BJ (cell line): ENCODE results near the gene ATAD3B. TPM values are rescaled to one million over a fixed set of nuclear protein-coding genes. Genes with fewer than 3 reads are reported as not detected.
"Not testable (repeated sequence)": the region's sequence is repeated elsewhere in the genome, so short reads cannot be mapped to it uniquely, and the experiment has no call there.

Experiments
- CTCF ChIA-PET: fragments of 350-600 bp; formaldehyde crosslinking; extraction: SDS; loops from one replicate; lab custom pipeline; 2021; ENCODE audit warnings: antibody characterized with exemption, inconsistent platforms; lab: Yijun Ruan, JAX
- POLR2A ChIA-PET: fragments of 300-600 bp; sonication (Branson Sonifier 250); formaldehyde crosslinking; extraction: SDS; loops from one replicate; lab custom pipeline; 2021; ENCODE audit warnings: antibody characterized with exemption; lab: Charles Lee
- DNase-seq: peaks from one replicate; pipeline ENCODE4 v3.0.0-alpha.2; 2011; ENCODE audit warnings: low read depth
- H3K27me3 ChIP-seq: 2 replicates; pipeline ENCODE4 v1.6.0; 2011; ENCODE audit warnings: low read length; ENCODE audit not compliant: control insufficient read depth, insufficient read depth
- H3K36me3 ChIP-seq: 2 replicates; pipeline ENCODE4 v1.5.1; 2011; ENCODE audit warnings: low read length; ENCODE audit not compliant: control insufficient read depth, insufficient read depth
- H3K4me3 ChIP-seq: 2 replicates; pipeline ENCODE4 v1.5.1; 2011; ENCODE audit warnings: low read depth, mild to moderate bottlenecking, control low read depth, low read length
- CTCF ChIP-seq: IDR thresholded peaks from 2 replicates; pipeline ENCODE4 v1.5.1; 2011; ENCODE audit warnings: low read depth, mild to moderate bottlenecking, control low read depth, inconsistent platforms, low read length, moderate library complexity; ENCODE audit not compliant: insufficient read depth
- polyA plus RNA-seq: library from polyadenylated mRNA; depleted of rRNA; stranded (reverse); fragments of >200 nt; gene quantifications from 2 replicates; pipeline ENCODE4 v1.2.3, GENCODE V29; 2011

ATAD3B gene
- polyA plus RNA-seq, 1 experiment = 12.5 TPM

DNA sequence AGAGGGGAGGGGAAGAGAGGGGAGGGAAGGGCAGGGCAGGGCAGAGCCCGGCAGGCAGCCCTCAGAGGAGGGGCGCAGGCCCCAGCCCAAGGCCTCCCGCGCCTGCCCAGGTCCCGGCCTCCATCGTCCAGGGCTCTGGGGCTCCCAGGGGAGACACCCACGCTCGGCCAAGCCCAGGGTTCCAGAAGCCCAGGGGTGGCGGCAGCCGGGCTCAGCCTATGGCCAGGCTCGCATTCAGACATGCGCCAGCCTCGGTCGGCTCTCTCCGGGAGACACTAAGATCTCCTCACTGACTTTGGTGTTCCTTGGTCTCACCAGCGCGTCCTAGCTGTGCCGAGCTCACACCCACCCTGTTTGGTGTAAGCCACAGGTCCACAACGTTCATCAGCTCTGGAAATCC is 43.4 kb upstream of the ATAD3B start:
- ChIA-PET CTCF (interaction anchor here (0.7 kb wide), 1 partner anchor 1121 kb away, joined by 3 read pairs; no protein-coding TSS in a partner anchor), POLR2A (no interaction called here)
- Histone ChIP-seq H3K4me3 (no peak overlapping the region), H3K27me3 (no peaks in the 10 kb centered on the region), H3K36me3 (no peaks in the 10 kb centered on the region)
- TF ChIP-seq CTCF = no peak
- DNase-seq = no peak

DNA sequence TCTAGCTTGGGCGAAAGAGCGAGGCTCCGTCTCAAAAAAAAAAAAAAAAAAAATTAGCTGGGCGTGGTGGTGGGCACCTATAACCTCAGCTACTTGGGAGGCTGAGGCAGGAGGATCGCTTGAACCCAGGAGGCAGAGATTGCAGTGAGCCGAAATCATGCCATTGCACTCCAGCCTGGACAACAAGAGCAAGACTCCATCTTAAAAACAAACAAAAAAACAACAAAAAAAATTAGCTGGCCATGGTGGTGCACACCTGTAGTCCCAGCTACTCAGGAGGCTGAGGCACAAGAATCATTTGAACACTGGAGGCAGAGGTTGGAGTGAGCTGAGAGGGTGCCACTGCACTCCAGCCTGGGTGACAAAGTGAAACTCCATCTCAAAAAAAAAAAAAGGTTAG is 42.6 kb upstream of the ATAD3B start:
- POLR2A ChIA-PET, H3K36me3 ChIP-seq, H3K27me3 ChIP-seq, H3K4me3 ChIP-seq, DNase-seq: not testable (repeated sequence)
- CTCF ChIA-PET = interaction anchor here (1.0 to 4.6 kb wide), 2 partner anchors 9 to 13 kb away, joined by 3 to 24 read pairs; no protein-coding TSS in a partner anchor

- no peak for DNase-seq
- ChIA-PET CTCF (interaction anchor here (0.9 to 4.6 kb wide), 4 partner anchors 10 to 31 kb away, joined by 3 to 24 read pairs (median 4); partner anchors contain the start of genes ATAD3C and CCNL2), POLR2A (no interaction called here)
- no peak for TF ChIP-seq CTCF
- H3K4me3 ChIP-seq = no peak overlapping the region
- no peaks in the 10 kb centered on the region for H3K27me3 ChIP-seq
- no peaks in the 10 kb centered on the region for H3K36me3 ChIP-seq
Measured at GRCh38 chr1:1429671-1430073, 41.9 kb upstream of the ATAD3B start.

DNA sequence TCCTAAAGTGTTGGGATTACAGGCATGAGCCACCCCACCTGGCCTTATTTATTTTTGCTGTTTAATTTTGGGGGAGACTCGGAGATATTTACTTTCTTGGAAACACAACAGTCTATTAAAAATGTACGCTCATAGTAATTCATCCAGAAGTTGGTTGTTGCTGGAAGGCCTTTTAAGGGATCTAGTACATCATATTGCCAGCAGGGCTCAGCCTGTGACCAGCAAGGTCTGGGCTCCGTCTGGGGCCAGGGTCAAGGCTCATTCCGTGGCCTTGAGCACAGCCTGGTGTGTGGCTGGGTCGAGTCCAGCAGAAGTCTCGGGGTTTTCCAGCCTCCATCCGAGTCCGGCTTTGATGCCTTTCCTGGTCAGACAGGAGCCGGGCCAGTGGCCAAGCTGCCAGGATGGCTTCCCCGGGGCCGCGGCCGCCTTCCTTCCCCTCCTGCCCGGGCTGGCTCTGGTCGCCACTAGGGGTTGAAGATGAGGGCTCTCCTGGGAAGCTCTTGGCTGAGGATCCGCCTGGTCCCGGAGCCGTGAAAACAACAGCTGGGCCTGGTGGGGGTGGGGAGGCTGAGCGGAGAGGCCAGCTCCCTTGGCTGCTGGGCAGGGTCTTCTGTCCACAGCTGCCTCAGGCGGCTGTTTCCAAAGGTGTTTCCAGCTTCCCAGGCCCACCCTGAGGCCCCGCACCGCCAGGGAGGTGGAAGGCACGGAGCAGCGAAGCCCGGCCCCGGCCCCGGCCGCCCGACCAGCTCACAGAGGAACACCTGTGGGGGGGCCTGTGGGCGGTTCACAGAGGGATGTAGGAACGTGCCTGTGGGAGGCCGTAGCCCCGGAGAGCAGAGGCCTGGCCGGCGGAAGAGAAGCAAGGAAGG is 41.2 kb upstream of the ATAD3B start:
- DNase-seq = no peak
- Histone ChIP-seq H3K36me3 (no peaks in the 10 kb centered on the region), H3K27me3 (no peaks in the 10 kb centered on the region), H3K4me3 (no peak overlapping the region)
- POLR2A ChIA-PET = interaction anchor here (0.6 kb wide), 2 partner anchors 30 to 56 kb away, joined by 5 to 6 read pairs; no protein-coding TSS in a partner anchor
- TF ChIP-seq CTCF = peak; percentile 35
- CTCF ChIA-PET = interaction anchor here (0.6 to 4.6 kb wide), 4 partner anchors 12 to 33 kb away, joined by 3 to 24 read pairs (median 4); partner anchors contain the start of genes ATAD3C and CCNL2

GRCh38 chr1:1430992-1431844 is 40.3 kb upstream of the ATAD3B start:
- Histone ChIP-seq H3K36me3 (no peaks in the 10 kb centered on the region), H3K27me3 (0 out of 2 replicates have a peak, but pooled peaks cover under 1% of the 10 kb centered on the region), H3K4me3 (no peak overlapping the region)
- no peak for DNase-seq
- no peak for TF ChIP-seq CTCF
- ChIA-PET POLR2A (no interaction called here), CTCF (interaction anchor here (0.6 to 4.6 kb wide), 2 partner anchors 11 to 32 kb away, joined by 3 to 24 read pairs; no protein-coding TSS in a partner anchor)
